HG03196 (cell line): ENCODE results near the gene TNS1.

Experiments
- ATAC-seq: cut with Tn5 transposase; IDR thresholded peaks from one replicate; pipeline ENCODE4 v1.9.1; 2021; ENCODE audit not compliant: unreplicated experiment

TNS1 gene

DNA sequence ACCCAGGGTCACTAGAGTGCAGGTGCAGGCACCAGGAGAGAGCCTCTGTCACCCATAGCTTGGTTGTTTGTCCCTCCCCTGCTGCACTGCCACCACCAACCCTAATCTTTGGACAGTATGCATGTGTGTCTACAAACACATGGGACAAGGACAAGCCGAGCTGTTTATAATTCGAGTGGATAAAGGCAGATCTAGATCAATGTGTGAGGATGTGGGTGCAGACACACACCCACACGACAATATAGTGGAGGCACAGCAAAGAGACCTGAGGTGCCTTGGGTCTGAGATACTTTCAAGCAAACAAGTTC, 199.2 kb downstream of the TNS1 start:
- no peak for ATAC-seq

DNA sequence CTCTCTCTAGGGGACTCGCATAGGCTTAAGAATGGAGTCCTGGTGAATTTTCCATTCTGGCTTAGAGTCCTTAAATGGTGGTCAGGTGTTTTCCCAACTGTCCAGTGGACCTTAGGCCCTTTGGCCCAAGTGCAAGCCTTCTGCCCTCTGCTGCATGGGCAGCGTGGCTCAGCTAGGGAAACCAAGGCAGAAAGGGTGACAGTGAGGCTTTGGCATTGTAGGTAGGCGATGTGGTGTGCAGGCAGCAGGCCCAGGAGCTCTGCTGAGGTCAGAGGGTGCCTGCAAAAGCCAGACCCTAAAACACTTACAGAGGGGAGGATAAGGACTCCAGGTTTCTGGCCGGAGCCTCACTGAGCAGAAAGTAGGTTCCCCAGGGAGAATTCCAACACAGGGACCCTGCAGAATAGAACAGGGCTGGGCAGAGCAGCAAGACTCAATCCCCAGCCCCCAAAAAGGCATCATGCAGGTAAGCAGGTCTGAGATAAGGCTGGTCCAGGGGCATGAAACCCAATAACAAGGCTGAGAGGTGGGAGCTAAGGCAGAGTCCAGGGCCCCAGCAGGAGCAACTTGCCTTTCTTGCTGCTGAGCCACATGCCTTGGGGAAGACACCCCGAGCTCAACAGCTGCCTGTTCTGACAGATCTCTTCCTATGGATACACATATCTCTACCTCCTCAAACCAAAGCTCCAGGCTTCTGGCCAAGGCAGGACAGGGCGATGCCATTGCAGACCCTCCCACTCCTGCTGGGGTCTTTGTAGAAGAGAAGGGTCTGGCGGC, 199.7 kb downstream of the TNS1 start:
- no peak for ATAC-seq

DNA sequence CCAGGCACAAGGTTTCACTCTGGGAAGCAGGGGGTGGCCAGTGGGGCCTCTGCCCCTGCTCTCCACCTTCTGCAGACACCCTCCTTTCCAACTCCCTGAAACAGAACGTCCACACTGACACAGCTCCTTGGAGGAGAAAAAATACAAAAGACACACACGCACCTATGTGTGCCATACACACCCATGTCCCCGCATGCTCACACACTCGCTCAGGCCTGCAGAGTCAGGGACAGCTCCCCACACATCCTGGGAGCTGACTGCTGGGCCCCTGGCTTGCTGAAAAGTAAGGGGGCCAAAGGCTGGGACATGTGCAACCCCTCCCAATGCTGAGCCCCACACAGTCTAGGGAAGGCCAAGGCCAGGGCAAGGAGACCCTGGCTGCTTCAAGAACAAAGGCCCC, 200.5 kb downstream of the TNS1 start:
- ATAC-seq: no peak

DNA sequence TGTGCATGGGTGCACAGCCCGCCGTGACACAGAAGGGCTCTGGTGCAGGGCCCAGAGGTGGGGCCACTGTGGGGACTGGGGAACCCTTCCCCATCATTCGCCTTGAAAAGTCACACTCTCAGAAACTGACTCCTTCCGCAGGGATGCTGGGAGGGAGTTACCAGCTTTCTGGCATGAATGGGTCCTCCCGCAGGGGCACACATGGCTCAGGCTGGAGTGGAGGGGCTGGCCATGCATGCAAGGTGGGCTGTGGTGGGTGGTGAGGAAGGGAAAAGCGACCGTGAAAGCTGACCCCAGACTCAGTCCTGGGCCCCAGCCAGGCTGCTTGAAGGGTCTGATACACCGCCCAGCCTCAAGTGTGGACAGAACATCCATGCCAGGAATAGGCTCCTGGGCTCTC, 201.1 kb downstream of the TNS1 start:
- no peak for ATAC-seq

DNA sequence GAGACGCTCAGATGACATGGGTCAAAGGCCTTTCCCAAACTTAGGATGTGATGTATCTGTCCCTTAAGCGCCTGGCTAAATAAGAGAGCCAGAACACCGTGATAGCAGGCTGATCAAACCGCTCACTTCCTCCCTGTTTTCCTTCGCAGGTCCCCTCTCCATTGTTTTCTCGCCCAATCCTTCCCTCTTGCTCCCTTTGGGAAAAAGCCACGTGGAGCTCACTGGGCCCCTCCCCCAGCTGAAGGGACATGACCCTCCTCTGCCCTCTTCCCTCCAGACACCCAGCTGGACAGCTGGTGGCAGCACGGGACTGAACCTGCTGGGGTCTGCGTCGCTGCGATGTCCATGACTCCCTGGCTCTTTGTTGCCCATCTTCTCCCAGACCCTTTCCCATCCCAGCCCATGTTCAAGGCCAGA, 201.7 kb downstream of the TNS1 start:
- no peak for ATAC-seq

DNA sequence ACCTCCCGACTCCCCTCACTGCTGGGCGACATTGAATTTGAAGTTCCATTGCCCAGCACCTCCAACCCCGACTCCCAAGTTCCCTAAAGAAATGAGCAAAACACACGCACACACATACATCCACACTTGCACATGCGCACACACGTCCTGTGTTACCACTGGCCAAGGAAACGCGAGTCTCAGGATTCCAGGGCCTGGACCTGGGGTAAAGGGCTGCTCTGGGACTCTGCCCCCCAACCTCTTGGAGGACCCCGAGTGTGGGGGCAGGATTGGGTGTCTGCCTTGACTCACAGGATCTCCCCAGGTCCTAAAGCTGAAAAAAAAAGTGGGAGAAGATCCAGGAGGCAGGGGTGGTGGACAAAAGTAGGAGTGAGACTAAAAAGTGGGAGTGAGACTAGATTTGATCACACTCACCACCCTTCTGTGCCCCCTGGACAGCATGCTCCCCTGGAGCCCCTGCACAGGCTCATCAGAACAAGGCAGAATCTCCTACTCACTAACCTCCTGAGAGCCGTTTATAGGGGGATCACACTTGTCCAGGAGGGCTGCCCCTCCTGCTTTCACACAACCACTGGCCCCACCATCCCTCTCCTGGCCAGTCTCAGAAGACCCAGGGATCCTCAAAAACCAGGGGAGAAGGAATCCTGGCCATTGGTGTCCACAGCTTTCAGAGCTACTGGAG, 202.2 kb downstream of the TNS1 start:
- ATAC-seq: no peak

DNA sequence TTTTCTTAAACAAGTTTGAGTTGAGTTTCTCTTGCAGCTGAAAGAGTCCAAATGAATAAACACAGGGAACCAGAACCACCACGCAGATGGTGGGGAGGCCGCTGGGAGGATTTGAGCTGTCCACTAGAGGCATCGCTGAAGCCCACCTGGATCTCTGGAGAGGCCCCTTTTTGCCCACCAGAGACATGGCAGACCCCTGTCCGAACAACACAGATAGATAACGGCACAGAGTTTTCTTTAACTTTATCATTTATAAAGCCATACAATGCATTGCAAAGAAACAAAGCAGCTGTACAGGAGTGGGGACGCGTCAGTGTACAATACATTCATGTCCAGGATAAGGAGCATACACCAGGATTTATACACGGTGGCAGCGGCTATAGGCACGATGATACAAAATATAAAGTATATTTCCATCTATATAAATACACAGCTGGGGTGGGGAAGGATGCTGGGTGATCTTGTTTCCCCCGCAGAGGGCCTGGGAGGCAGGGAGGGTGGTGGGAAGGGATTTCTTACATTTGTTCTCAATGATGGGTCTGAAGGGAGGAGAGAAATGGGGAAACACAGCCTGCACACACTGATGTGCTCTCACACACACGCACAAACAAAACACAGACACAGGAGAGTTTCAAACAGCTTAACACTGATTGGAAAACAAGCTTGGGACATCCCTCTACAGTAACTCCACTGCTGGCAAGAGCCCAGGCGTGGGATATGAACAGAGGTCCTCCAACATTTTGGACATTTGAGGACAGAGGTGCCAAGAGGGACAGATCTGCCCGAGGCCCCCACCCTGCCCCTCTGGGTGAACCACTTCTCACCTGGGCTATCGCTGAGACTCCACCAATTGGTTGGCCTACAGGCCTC, 203.0 kb downstream of the TNS1 start:
- no peak for ATAC-seq

DNA sequence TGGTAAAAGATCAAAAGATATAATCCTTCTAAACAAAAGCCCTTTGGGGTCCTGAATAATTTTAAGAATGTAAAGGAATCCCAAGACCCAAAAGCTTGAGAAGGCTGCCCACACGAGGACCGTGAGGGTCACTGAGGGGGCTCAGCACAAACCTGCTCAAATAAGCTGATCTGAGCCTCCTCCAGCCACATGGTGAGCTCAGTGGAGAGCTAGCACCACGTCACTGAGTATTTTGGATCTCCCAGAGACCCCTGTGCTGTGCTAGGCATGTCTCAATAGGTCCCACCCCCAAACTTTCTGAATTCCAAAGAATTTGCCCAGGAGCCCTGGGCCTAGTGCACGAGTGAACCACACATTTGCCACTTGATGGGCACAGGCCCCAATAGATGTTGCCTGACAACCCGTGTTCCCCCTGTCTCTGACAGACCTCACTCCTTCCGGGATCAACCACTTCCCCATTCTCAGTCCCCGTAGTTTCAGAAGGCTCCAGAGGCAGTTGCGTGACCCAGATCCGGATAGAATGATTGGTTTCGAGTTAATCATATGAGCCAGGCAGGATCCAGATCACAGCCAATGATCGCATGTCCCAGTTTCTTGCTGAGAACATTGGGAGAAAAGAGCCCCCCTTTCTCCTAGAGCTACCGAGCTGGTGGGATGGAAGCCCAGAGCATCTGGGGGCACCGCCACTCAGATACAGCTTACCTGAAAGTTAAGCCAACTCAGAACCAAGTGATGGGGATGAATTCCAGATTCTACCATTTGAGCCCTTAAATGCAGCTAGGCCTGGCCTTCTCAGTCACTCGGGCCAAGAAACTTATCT, 203.8 kb downstream of the TNS1 start:
- ATAC-seq: peak; percentile 56

DNA sequence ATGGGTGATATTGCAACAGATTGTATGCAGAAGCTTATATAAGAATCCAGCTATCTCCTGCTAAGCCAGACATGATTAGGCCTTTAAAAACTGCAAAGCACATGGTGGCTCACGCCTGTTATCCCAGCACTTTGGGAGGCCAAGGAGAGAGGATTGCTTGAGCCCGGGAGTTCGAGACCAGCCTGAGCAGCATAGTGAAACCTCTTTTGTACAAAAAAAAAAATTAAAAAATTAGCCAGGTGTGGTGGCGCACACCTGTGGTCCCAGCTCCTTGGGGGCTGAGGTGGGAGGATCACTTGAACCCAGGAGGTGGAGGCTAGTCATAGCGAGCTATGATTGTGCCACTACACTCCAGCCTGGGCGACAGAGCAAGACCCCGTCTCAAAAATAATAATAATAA, 204.6 kb downstream of the TNS1 start:
- ATAC-seq: no peak

DNA sequence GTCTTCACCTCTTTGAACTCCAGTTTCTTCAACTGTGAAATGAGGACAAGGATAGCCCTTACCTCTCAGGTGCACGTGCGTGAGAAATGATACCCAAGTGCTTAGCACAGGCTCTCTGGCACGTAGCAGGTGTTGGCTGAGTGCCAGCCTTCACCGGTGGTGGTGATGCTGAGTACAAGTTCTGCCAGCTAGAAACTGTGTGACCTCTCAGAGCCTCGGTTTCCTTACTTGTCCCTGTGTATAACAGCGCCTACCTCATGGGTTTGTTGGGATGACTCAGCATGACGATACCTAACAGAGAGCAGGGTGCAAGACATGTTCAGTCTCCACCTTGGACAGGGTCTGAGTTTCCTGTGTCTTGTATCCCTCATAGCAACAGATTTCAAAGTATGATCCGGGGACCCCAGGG, 205.1 kb downstream of the TNS1 start:
- ATAC-seq: no peak

DNA sequence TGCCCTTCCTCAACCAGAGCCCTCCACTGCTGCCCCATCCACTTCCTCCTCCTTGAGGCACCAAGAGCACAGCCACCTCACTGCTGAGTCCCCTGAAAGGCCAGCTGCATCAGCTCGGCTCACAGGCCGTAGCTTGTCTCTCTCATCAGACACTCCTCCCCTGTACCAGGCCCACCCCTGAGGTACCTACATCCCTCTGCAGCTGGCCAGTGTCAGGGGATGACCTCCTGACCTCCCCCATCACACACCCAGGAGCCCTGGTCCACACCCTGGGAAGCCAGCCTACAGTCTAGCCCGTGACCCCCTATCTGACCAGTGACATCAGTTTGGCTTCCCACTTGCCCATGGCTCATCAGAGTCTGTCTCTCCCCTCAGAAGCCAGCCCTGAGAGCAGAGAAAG, 205.6 kb downstream of the TNS1 start:
- ATAC-seq: no peak

DNA sequence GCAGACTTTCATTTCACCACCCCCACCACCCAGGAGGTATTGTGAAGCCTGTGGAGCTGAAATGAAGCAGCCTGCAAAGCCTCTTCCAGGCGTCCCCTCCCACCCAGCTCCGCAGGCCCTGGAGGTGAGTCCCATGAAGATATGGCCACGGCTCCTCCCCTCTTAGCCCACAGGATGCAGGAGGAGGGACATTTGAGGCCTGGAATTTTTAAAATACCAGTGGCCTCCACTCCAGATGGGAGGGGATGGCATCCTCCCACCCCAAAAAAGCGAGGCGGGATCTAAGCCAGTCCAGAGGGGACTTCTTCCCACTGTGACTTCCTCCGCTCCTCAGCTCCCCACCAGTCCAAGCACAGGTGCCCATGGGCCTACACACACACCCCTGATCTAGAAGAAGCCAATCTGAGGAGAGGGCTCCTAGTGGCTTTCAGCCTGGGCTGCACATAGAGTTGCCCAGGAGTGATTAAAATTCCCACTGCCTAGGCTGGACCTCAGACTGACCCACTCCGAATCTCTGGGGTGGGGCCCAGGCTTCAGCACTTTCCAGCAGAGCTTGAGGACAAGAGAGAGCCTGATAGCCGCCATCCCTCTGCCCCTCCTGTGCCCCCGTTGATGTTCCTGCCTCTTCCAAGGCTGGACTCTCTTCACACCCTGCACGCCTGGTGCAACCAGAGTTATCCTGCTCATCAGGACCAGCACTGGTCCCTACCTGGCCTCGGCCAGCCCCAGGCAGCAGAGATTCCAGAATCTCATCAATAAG, 206.9 kb downstream of the TNS1 start:
- no peak for ATAC-seq

DNA sequence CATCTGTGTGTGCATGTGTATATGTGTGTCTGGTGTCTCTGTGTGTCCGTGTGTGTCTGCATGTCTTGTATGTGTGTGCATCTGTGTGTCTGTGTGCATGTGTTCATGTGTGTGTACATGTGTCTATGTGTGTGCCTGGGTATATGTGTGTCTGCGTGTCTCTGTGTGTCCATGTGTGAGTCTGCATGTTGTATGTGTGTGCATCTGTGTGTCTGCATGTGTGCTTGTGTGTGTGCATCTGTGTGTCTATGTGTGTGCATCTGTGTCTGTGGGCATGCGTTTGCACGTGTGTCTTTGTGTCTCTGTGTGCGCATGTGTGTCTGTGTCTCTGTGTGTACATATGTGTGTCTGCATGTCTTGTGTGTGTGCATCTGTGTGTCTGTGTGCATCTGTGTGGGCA, 207.7 kb downstream of the TNS1 start:
- no peak for ATAC-seq

DNA sequence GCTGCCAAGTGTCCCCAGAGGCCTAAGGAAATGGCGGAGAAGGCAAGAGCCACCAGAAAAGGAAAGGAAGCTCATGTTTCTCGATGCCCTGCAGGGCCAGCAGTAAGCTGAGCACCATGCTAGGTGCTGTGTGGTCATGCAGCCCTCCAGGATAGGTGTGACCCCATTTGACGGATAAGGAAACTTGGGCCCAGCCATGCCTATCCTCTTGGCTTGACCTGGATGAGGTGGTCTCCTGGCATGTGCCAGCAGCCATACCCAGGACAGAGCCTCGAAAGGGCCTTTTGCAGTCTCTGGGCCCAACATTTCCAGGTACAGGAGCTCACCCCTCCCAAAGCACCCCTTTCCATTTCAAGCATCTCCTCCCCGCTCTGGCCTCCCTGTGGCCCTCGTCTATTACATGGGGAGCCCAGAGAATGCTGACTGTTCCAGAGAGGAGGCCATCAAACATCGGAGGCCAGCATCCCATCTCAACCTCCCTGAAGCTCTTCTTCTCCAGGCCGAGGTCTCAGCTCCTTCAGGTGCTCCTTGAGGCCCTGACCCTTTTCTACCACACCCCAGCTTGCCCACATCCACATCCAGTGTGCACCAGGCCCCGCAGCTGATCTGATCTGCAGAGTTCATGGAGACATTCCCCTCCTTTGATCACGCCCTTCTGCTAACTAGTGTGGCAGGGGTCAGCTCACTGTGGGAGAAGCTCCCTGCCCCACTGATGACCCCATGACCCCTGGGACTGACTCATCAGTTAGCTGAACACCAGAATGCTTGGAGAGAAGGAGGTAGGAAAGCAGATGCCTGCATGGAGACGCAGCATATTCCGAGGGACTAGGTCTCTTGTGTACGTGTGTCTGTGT, 208.4 kb downstream of the TNS1 start:
- no peak for ATAC-seq

DNA sequence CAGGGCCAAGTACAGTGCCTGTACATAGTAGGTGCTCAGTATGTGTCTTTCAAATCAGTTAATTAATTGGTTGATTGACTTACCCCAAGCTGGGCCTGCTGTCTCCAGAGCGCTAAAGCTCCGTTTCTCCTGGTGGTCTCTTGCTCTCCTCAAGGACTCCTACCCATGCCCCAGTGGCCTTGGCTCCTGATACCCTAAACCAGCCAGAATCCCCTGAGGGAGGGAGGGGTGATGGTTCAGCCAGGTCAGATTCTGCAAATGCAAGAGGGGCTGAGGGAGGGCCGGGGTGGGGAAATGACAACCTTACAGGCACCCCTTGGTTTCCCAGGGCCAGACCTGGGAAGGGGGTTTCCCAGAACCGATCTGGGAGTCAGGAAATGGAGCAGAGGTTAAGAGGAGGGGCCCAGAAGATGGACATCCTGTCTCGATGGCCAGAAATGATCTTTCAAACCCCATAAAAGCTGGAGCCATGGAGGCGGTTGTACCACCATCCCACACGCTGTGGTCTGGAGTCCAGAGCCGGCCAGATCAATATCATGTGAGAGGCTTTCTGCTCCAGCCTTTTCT, 209.1 kb downstream of the TNS1 start:
- no peak for ATAC-seq

DNA sequence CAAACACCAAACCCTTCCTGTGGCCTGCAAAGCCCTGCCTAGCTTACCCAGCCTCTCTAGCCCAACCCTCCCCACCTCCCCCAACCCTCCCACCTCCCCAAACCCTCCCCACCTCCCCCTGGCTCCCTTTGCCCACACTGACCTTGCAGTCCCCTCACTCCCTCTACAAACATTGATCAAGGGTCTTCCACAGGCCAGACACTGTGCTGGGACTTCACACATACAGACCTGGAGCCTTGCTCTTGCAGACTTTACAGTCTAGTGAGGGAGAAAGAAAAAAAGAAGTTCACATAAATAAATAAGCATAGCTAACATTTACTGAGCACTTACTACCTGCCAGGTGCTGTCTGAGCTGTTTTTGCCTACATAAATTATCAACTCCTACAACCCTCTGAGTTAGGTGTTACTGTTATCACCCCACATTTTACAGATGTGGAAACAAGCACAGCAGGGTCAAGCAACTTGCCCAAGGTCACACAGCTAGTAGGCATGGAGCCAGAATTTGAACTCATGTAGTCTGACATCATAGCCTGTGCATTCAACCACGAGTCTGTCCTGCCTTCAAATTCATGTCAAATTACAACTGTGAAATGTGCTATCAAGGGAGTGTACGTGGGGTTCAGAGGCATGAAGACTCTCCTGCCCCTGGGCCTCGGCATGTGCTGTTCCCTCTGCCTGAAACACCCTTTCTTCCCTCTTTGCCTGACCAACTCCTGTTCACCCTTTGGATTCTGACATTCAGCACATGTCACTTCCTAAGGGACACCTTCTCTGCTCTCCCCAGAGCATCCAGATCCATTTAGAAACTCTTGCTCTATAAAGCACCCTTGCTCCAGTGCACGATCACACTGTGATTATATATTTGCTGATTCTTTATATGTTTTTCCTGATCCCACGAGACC, 209.9 kb downstream of the TNS1 start:
- no peak for ATAC-seq

DNA sequence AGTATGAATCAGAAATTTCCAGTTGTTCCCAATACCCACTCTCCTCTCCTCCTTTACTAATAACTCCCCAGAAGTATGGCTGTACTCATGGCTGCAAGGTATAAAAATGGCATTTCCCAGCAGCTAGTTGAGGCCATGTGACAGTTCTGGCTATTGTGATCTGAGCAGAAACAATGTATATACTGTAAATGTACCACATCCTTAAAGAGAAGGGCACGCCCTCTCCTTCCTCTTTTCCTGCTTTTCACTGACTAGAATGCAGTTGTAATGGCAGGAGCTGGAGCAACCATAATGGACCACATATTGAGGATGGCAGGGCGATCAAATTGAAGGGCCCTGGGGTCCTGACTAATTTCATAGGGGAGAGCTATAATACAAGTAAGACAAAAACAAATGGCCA, 211.2 kb downstream of the TNS1 start:
- no peak for ATAC-seq
